ENCODE data around the gene GSTA5.
"Not testable (repeated sequence)": the region's sequence is repeated elsewhere in the genome, so short reads cannot be mapped to it uniquely, and the experiment has no call there.

GRCh38 chr6:52825270-52825793 is 15.3 kb downstream of the GSTA5 start:
- TF ChIP-seq CTCF (IDR thresholded peaks at IDR 0.05); POLR2A (IDR thresholded peaks at IDR 0.05); POLR2AphosphoS5 (IDR thresholded peaks at IDR 0.05); EP300 (IDR thresholded peaks at IDR 0.05; ENCODE audit: low read depth): not testable (repeated sequence)

All from transverse colon (tissue), 4 donors.